ENCODE results near the gene IGF2BP1.

DNA sequence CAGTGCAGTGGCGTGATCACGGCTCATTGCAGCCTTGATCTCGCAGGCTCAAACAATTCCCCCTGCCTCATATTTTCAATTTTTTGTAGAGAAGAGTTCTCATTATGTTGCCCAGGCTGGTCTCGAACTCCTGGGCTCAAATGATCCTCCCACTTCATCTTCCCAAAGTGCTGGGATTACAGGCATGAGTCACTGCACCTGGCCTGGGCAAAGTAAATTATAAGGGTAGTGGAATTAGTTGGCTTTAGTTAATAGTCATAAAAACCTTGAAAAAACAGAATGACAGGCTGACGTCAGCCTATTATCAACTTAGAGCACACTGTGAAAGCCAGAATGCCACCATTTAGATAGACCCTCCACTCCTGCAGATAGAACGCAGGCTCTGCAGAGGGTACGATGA is 91.9 kb downstream of the IGF2BP1 start:
- TF ChIP-seq, protein P1, sequence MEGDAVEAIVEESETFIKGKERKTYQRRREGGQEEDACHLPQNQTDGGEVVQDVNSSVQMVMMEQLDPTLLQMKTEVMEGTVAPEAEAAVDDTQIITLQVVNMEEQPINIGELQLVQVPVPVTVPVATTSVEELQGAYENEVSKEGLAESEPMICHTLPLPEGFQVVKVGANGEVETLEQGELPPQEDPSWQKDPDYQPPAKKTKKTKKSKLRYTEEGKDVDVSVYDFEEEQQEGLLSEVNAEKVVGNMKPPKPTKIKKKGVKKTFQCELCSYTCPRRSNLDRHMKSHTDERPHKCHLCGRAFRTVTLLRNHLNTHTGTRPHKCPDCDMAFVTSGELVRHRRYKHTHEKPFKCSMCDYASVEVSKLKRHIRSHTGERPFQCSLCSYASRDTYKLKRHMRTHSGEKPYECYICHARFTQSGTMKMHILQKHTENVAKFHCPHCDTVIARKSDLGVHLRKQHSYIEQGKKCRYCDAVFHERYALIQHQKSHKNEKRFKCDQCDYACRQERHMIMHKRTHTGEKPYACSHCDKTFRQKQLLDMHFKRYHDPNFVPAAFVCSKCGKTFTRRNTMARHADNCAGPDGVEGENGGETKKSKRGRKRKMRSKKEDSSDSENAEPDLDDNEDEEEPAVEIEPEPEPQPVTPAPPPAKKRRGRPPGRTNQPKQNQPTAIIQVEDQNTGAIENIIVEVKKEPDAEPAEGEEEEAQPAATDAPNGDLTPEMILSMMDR (IDR thresholded peaks at IDR 0.05): no peak
- TF ChIP-seq POLR2AphosphoS5 (IDR thresholded peaks at IDR 0.05) (no peak), POLR2A (IDR thresholded peaks at IDR 0.05) (no peak)

Measured in sigmoid colon (tissue), 4 donors.